HG02571 (cell line): ENCODE results near the gene FERMT2.
"Not testable (repeated sequence)": the region's sequence is repeated elsewhere in the genome, so short reads cannot be mapped to it uniquely, and the experiment has no call there.

Source experiments
- ATAC-seq: cut with Tn5 transposase; IDR thresholded peaks from one replicate; pipeline ENCODE4 v1.9.1; 2021; ENCODE audit warnings: mild to moderate bottlenecking, moderate library complexity; ENCODE audit not compliant: unreplicated experiment

FERMT2 gene

DNA sequence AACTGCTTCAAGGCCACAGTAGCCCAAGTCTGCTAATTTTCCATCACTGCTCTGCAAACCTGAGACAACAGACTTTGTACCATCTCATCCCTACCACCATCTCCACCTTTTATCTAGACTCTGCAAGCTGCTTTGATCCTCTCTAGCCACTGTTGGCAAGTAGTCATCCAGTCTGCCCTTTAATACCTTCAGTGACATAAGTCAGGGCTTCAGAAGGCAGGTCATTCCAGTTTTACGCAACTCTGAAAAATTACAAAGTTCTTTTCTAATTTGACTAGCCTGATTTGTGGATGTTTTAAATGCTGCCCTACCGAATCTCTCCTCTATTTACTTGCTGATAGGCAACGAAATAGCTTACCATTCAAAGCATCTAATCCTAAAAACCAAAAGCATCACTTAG lies 2.8 kb downstream of the FERMT2 start:
- no peak for ATAC-seq

DNA sequence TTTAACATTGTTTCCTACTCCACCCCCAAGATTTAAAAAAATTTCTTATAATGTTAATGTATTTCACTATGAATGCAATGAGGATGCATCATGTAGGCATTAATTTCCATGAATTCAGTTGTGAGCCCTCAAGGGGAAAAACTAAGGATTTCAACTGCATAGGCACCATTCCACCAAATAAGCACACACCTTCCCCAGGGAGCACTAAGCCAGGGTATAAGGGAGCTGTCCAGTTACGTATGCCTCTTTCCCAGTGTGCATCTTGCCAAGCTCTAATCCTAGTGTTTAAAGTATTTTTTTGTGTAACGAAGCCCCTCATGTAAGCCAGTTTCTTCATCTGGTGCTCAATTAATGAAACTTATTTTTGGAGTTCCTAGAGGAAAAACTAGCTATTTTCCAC lies 6.6 kb downstream of the FERMT2 start:
- ATAC-seq, result no peak

DNA sequence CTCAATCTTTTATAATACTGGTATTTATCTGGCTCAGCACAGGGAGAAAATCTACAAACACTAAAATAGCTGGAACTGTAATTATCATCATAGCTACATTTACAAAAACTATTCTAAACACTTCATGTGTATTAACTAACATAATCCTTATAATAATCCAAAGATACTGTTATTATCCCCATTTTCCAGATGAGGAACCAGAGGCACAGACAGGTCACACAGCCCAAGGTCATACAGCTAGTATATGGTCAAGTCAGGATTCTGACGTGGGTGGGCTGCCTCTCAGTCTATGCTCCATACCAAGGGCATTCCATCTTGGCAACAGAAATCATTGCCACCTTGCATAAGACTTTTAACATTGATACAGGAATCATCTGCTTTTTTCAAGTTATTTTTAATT lies 11.4 kb downstream of the FERMT2 start:
- ATAC-seq, result no peak

DNA sequence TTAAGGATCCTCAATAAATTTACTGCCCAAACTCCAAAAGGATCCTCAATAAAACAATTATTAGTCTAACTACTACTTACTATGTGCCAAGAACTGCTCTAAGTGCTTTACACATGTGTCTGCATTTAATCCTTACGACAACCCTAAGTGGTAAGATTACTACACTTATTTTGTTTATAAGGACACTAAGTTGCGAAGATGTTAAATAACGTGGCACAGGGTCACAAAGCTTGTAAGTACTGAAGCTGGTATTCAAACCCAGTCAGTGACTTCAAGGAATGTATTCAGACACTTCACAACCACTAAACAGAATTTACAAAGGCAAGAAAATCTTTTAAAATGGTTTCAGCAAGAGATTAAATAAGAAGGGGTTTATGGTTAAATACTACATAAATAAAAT lies 13.0 kb downstream of the FERMT2 start:
- no peak for ATAC-seq

DNA sequence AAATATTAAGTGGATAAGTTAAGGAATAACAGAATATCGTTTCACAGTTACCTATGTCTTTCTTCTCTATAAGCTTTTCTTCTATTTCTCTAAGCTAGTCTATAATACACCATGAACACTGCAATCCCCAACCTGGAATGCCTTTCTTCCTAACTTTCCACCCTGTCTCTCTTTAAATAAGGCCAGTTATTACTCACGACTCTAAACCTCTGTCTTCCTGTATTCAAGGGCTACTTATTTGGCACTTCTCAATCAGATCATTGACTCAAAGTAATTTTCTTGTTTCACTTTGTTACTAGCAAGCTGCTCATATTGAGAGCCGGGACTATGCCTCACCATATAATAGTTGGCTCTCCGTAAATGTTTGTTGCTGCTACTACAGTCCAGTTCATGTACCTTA lies 13.5 kb downstream of the FERMT2 start:
- ATAC-seq, result no peak

DNA sequence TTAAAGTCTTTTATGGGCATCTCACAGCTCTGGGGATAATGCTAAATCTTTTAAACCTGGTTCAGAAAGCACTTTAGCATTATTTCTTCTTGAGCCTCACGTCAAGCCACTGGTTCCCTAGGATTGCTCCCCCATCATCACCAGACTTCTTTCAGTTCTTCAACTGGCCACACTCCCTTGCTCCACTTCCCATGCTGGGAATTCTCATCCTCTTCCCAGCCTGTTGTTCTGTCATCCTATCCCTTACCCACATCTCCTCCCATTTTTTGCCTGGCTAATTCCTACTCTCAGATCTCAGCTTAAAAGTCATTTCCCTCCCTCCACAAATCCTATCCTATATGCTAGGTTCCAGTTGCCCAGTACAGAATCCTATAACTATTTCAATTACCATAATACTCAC lies 14.4 kb downstream of the FERMT2 start:
- no peak for ATAC-seq

DNA sequence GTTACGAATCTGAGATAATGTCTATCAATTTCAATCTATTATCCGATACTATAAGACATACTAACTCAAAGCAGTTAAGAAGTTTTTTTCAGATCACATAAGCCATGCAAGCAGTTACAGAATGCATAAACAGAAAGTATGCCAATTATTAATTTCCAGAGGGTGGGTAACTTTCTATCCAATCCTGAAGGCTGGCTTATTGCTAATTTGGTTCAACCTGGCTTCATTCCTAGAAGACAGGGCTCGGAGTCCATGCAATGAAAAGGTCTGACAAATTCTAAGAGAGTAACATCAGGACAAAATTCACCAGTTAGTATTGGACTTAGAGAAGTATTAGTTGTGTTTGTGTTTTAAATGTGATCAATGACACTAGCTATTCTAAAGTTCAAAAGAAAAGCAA lies 15.0 kb downstream of the FERMT2 start:
- no peak for ATAC-seq

DNA sequence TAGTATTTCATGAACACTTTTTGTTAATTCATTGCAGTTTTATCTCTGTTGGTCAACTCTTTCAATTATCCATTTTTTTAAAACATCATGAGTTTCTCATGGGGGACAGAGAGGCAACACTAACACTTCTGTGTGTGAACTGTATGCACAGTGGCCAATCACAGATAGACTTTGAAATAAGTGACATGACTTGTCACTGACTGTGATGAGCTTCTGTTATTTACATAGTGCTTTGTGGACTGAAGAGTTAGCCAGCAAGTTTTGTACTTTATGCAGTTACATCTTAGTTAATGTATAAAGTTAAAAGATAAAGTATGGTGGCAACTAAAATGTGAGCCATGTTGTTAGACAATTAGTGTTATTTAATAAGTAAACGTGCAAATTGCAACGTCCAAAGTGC lies 16.1 kb downstream of the FERMT2 start:
- no peak for ATAC-seq

DNA sequence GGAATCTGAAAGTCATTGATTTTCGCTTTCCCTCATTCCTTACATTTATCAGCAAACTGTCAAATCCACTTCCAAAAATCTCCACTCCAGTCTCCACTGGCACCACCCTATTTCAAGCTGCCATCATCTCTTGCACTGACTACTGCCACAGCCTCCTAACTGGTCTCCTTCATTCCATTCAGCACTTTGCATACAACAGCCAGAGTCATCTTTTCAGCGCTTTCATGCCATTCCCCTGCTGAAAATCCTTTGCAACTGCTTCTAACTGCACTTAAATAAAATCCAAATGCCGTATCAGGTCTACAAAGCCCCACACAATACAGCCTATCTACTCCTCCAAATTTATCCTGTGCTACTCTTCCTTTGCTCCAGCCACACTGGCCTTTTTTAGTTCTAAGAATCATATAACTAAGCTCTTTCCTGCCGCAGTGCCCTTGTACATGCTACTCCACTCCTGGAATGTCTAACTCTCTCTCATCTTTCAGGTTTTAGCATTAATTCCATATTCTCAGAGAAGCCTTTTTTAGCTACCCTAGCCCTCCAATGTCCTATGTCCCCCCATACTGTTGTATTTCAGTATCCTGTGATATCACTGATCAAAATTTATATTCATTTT lies 21.6 kb downstream of the FERMT2 start:
- no peak for ATAC-seq

DNA sequence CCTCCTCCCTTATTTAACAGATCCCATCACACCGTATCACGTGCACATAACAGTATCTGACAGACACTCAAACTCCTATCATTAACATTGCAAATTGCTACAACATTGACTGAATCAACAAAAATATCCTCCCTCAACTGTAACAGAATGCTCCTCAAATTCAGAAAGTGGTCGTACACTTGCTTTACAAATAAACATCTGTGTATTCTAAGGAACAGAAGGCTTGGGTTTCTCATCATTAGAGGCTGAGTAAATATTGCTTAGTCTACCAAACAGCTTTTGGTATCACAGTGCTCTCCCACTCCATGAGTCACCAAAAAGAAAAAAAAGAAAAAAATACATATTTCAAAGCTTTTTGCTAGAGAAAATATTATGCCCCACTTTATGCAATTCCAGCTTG lies 23.9 kb downstream of the FERMT2 start:
- no peak for ATAC-seq

DNA sequence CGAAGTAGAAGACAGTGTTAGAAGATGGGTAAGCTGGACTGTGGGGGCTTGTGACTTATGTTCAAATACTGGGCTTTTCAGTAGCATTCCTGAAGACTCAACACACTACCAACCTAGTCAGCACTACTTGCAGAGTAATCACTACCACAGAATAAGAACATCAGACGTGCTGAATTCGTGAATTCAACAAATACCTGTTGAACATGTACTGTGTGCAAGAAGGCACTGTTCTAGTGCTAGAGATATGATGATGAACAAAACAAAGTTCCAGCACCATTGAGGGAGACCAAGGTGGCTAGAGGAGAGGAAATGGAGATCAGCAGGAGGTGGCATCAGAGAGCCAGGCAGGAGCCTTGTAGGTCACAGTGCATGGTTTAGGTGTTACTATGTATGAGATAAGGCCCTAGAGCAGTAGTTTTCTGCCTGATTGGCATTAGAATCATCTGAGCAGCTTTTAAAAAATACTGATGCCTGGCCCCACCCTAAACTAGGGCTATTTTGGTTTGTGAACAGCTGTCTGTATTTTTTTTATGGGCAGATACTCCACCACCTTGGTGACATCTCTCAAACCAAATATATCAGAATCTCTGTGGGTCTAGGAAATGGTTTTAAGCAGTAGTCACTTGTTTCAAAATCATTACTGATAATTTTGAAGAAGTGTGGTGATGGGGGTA lies 26.8 kb downstream of the FERMT2 start:
- ATAC-seq, result no peak

DNA sequence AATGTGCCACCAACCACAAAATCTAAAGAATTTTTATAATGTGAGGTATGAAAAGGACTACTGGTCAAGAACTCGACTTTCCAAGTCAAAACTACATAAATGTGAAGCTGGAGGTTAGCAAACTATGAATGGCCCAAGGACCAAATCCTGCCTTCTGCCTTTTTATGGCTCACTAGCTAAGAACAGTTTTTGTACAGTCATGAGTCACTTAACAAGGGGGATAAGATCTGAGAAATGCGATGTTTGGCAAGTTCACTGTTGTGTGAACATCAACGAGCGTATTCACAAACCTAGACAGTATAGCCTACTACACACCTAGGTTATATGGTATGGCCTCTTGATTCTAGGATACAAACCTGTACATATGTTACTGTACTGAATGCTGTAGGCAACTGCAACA lies 28.2 kb downstream of the FERMT2 start:
- ATAC-seq, result no peak

DNA sequence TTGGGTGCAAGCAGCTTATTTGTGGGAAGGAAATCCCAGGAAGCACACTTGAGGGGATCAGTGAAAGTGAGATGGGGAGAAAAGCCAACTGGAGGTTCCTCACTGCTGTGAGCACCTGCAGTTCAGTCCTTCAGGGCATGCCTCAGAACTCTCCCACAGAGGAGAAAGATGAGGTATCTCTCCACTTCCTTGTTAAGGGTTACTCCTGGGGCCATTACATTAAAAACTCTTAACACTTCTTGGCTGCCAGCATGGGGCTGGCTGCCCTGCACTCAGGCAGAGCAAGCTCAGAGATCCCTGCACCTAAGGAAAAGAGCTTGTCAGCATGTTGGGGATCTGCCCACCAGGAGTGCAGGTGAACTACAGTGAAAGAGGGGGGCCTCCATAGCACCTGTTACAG lies 28.8 kb downstream of the FERMT2 start:
- no peak for ATAC-seq

DNA sequence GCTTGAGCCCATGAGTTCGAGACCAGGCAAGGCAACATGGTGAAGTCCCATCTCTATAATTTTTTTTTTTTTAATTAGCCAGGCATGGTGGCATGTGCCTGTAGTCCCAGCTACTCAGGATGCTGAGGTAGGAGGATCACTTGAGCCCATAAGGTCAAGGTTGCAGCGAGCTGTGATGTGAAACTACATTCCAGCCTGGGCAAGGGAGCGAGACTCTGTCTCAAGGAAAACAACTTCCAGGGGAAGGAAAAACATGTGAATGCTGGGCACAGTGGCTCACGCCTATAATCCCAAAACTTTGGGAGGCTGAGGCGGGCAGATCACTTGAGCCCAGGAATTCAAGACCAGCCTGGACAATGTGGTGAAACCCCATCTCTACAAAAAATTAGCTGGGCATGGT lies 30.4 kb downstream of the FERMT2 start:
- not testable (repeated sequence) for ATAC-seq

DNA sequence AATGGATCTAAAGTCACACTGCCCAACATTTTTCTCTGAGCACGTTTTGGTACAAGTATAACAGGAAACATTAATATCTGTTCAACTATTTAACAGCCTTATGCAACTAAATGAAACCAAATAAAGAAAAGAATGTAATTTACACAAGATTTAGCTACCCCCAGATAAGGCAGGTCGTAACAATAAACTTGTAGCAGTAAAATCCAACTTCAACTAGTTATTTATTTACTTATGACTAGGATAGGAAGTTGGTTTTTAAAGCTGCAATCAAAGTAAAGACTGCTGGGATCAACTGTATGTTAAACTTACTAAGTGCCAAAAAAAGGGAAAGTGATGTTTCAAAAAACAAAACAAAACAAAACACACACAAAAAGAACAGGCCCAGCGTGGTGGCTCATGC lies 30.9 kb downstream of the FERMT2 start:
- ATAC-seq, result no peak

DNA sequence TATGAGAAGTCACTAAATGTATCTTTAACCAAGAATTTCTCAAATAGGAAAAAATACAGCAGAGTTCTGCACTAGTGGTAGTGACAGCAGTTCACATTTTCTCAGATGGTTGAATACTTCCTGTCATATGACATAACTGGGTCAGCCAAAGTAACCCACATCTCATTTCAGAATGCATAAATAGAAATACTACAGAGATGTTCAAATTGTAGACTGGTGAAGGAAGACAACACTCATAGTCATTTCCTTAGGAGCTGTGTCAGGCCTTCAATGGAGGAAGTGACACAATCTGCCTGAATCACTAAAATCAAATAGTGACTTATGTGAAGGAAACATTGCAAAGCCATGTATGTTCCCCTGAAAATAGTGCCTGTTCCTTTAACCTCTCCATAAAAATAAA lies 32.4 kb downstream of the FERMT2 start:
- peak; percentile 68 for ATAC-seq

DNA sequence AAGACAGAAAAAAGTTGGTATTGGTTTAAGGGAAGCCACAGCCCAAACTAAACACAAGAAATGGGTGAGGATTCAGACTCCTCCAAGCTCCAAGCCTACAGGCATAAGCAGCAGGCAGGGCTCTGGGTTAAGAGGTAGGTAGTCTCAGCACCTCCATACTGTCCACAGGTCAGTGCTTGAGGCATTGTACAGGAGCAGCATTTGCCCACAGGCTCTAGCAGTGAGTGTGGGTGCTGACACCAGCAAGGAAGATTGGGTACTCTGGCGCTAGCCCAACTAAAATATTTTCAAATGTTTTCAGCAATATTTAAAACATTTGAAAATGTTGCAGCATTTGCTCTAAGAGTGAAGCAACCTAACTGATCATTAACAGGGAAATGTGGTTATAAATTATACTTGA lies 33.1 kb downstream of the FERMT2 start:
- ATAC-seq, result no peak

DNA sequence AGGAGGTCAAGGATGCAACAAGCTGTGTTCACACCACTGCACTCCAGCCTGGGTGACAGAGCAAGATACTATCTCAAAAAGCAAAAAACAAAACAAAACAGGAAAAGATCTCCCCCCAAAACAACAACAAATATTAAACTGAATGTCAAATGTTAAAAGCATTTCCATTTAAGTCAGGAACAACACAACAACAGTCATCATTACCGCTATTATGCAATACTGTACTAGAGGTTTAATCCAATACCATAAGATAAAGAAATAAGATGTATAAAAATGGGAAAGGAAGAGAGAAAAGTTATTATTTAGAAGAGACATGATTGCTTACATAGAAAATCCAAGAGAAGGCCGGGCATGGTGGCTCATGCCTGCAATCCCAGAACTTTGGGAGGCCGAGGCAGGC lies 36.6 kb downstream of the FERMT2 start:
- ATAC-seq, result no peak

DNA sequence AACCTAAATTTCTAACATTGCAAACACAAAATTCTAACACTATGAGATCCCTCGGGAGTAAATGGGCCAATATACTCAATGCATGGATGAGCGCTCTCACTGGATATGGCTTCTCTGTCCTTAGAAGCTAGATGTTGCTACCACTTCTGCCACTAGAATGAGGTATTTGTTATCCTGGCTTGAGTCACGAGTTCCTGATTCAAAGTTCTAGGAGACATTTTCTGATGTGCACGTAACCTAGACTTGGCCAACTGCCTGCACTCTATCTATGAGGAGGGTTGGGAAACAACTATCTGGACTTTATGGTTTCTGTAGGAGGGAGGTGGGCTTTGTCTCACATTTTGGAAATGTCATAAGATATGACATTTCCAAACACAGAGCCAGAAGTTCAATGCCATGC lies 37.6 kb downstream of the FERMT2 start:
- ATAC-seq, result no peak

DNA sequence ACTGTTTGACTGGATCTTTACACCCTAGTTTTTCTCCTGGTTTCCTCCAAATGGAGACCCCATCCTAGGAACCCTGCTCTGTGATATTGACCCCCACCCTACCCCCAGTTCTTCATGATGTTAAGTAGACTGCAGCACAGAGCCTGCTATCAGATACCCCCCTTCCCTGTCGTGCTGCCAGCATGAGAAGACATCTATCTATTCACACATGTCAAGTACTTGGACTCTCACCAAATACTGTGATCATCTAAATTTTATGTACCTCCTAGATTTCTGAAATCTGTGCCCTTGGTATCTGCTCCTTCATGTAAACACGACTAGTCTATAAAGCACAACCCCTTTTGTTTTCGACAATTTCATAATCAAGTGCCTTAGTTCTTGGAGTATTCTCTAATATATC lies 38.9 kb downstream of the FERMT2 start:
- ATAC-seq, result no peak

DNA sequence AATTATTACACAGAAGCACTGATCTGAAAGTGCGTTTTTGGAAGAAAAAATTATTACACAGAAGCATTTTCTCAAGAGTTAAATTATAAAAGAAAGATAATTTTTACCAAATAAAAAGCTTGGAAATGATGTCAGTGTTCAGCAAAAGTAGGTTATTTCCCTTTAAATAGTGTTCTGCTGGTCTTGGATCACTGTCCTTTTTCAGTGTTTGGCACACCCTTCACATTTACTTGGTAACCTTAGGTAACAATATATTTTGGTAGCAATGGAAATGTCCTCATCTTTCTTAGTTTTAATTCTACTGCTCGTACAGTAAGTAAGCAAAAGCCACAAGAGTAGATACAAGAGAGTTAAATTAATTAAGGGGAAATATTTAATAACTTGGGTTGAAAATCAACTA lies 40.3 kb downstream of the FERMT2 start:
- ATAC-seq, result no peak

DNA sequence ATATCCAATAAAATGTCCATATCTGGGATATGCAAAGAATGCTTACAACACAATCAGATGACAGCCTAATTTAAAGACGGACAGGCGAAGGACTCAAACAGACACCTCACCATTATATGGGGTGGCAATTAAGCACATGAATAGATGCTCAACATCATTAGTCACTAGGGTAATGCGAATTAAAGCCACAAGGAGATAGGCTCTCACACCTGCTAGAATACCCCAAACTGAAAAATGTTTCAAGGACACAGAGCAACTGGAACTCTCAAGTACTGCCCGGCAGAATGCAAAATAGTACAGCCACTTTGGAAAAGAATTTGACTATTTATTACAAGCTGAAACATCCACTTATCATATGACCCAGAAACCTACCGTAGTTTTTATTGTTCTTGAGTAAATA lies 42.9 kb downstream of the FERMT2 start:
- no peak for ATAC-seq

DNA sequence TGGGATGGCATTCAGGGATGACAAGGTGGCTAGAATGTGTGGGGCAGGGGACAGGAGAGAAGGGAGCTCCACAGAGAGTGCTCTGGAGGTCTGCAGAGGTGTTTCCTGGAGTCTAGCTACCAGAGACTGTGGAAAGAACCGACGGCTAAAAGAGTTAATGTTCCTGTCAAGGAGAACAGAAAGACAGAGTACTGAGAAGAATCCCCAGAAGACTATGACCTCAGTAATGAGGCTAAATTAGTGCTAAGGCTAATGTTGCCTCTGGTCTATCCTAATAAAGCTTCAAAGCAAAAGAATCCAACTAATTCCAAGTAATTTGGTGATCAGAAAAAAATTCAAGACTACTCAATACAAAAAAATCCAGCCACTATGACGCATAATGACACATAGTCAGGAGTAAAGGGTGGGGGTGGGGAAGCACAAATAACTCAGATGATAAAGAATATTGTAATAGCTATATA lies 44.7 kb downstream of the FERMT2 start:
- no peak for ATAC-seq
